G401 (cell line): ENCODE results near the gene ARHGAP9. TPM values are rescaled to one million over a fixed set of nuclear protein-coding genes. Genes with fewer than 3 reads are reported as not detected.
"Not testable (repeated sequence)": the region's sequence is repeated elsewhere in the genome, so short reads cannot be mapped to it uniquely, and the experiment has no call there.

Experiments used
- DNase-seq: peaks from one replicate; pipeline ENCODE4 v3.0.0-alpha.2; 2015; ENCODE audit warnings: low spot score
- in situ Hi-C: cut with HindIII; loops from 2 replicates; pipeline ENCODE4 v1.10.0; 2016; ENCODE audit warnings: low sequenced_read_pairs, mixed read lengths
- total RNA-seq: library from RNA; depleted of rRNA; stranded (reverse); fragments of >200 nt; shearing (Covaris generic); gene quantifications from 2 replicates; pipeline ENCODE4 v1.2.3, GENCODE V29; 2014

Gene ARHGAP9
- total RNA-seq, 1 experiment from 2014 or later, result not detected

DNA sequence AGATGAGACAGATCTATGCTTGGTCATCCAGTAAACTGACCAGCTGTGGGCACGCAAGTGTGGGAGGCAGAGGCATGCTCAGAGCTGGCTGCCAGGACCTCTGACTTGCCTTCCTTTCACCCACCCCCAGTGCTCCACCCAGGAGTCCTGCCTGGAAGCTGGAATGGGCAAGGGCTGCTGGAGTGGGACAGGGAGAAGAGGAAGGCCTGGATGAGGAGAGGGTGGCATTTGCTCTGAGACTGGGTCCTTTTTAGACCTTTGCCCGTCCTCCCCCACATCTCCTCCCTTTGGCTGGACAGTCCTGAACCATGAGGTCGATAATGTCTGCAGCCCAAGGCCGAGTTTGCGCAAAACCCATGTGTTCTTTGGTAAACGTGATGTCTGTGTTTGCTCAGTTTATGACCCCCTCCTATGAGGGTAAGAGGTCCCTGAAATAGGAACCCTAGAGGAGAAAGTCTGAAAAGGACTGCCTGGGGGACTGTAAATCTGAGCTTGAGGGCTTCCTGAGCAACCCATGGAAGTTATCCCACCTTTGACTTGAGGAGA lies 28.4 kb downstream of the ARHGAP9 start:
- no peak for DNase-seq
- in situ Hi-C loops, result no loop called here

DNA sequence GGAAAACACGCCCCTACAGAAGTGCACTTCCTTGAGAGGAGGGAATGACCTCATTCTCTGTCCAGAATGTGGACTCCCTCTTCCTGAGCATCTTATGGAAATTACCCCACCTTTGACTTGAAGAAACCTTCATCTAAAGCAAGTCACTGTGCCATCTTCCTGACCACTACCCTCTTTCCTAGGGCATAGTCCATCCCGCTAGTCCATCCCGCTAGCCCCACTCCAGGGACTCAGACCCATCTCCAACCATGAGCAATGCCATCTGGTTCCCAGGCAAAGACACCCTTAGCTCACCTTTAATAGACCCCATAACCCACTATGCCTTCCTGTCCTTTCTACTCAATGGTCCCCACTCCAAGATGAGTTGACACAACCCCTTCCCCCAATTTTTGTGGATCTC lies 29.6 kb downstream of the ARHGAP9 start:
- in situ Hi-C loops, result no loop called here

DNA sequence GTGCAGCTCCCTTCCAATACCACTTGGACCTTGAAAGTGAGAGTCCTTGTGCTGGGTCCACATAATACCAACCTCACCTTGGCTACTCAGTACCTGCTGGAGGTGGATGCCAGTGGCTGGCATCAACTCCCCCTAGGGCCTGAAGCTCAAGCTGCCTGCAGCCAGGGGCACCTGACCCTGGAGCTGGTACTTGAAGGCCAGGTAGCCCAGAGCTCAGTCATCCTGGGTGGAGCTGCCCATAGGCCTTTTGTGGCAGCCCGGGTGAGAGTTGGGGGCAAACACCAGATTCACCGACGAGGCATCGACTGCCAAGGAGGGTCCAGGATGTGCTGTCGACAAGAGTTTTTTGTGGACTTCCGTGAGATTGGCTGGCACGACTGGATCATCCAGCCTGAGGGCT lies 30.3 kb downstream of the ARHGAP9 start:
- DNase-seq, result no peak
- in situ Hi-C loops, result no loop called here

More for the DNA sequence above, 29.6 kb downstream of the ARHGAP9 start:
- no peak for DNase-seq

DNA sequence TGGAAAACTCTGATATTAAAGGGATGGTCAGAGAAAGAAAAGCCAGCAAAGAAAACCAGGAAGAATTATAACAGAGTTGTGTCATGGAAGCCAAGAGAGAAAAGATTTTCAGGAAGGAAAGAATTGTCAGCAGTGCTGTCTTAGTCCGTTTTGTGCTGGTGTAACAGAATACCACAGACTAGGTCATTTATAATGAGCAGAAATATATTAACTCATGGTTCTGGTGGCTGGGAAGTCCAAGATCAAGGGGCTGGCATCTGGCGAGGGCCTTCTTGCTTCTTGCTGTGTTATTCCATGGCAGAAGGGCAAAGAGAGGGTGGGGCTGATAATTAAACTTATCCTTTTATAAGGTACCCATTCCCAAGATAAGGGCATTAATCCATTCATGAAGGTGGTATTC lies 31.0 kb downstream of the ARHGAP9 start:
- in situ Hi-C loops, result no loop called here
- DNase-seq, result no peak

DNA sequence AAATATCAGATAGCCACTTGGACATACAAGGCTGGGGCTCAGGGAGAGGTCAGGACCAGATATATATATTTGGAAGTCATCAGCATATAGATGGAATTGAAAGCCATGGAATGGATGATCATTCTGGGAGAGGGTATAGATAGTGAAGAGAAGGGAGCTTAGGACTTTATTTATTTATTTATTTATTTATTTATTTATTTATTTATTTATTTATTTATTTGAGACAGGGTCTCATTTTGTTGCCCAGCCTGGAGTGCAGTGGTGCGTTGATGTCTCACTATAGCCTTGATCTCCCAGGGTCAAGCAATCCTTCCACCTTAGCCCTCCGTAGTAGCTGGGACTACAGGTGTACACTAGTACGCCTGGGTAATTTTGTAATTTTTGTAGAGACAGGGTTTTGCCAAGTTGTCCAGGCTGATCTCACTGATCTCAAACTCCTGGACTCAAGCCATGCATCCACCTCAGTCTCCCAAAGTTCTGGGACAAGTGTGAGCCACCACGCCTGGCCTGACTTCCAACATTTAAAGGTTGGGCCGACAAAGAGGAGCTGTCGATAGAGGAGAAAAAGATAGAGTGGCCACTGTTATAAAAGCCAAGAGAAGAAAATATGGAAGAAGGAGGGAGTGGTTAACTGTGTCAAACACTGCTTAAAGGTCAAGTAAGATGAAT lies 33.2 kb downstream of the ARHGAP9 start:
- in situ Hi-C loops, result no loop called here
- DNase-seq, result no peak

DNA sequence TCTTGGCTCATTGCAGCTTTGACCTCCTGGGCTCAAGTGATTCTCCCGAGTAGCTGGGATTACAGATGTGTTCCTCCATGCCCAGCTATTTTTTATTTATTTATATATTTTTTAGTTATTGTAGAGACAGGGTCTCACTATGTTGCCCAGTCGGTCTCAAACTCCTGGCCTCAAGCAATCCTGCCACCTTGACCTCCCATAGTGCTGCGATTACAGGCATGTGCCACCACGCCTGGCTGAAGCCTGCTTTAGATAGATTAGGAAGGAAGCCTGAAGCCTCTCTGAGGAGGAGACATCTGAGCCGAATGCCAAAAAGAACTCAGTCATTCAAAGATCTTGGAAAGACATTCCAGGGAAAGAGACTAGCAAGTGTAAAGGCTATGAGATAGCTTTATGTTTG lies 34.9 kb downstream of the ARHGAP9 start:
- DNase-seq, result no peak
- in situ Hi-C loops, result no loop called here

DNA sequence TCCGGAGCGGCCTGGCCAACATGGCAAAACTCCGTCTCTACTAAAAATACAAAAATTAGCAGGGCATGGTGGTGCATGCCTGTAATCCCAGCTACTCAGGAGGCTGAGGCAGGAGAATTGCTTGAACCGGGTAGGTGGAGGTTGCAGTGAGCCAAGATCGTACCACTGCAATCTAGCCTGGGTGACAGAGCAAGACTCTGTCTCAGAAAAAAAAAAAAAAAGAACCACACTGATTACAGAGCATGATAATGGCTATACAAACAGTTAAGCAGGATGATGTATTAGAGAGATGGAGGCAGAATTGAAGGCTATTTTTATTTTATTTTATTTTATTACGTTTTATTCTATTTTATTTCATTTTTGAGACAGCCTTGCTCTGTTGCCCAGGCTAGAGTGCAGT lies 35.3 kb downstream of the ARHGAP9 start:
- DNase-seq, in situ Hi-C loops: not testable (repeated sequence)

DNA sequence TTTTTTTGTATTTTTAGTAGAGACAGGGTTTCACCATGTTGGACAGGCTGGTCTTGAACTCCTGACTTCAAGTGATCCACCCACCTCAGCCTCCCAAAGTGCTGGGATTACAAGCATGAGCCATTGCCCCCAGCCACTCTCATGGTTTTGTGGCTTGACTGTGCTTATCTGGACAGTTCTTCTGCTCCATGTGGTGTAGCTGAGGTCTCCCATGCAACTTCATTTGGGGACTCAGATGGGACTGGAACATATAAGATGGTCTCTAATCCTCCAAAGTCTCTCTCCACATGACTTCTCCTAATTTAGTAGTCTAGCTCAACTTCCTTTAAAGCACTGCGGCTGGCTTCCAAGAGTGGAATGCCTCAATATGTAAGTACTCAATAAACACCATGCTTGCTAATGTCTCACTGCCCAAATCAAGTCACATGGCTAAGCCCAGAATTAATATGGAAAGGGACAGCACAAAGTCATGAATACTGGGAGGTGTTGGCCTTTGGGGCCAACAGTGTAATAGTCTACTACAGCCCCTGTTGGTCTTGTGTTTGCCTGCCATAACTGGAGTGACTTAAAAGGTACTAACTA lies 37.7 kb downstream of the ARHGAP9 start:
- no peak for DNase-seq
- in situ Hi-C loops, result no loop called here

DNA sequence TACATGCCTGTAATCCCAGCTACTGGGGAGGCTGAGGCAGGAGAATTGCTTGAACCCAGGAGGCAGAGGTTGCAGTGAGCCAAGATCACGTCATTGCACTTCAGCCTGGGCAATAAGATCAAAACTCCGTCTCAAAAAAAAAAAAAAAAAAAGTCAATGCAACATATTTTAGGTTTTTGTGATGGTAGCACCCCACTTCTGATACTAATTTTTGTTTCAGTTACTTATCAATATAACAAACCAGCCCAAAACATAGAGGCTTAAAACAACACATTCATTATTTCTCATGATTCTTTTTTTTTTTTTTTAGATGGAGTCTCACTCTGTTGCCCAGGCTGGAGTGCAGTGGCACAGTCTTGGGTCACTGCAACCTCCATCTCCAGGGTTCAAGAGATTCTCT lies 38.3 kb downstream of the ARHGAP9 start:
- DNase-seq, in situ Hi-C loops: not testable (repeated sequence)

DNA sequence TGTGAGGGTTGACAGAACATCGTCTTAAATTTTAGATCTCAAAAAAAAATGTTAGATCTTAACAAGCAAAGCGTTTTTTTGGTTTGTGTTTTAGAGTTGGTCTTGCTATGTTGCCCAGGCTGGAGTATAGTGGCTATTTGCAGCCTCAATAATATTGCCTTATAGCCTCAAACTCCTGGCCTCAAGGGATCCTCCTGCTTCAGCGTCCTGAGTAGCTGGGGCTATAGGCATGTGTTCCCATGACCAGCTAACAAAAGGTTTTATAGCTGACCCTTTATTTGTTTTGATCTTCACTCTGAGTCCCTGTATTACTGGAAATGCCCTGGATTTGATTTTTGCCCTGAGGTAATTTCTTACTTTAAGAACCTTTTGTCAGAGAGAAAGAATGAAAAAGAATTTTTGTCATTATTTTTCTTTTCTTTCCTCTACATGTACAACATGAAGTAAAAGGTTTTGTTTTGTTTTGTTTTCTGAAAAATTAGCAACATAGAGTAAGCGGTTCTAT lies 39.9 kb downstream of the ARHGAP9 start:
- DNase-seq, result no peak
- in situ Hi-C loops, result no loop called here

DNA sequence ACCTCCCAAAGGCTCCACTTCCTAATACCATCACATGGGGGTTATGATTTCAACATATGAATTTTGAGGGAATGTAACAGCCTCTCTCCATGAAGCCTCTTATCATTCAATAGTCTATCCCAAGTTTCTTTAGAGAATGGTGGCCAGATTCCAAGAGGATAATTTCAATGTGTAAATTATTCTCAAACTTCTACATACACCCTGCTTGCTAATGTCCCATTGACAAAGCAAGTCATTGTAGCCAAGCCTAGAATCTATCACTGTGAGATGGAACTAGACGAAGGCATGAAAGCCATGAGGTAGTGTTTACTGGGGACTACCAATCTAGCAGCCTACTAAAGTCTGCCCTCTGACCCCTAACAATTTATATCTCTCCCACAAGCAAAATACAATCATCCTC lies 41.3 kb downstream of the ARHGAP9 start:
- in situ Hi-C loops, result no loop called here
- DNase-seq, result no peak

DNA sequence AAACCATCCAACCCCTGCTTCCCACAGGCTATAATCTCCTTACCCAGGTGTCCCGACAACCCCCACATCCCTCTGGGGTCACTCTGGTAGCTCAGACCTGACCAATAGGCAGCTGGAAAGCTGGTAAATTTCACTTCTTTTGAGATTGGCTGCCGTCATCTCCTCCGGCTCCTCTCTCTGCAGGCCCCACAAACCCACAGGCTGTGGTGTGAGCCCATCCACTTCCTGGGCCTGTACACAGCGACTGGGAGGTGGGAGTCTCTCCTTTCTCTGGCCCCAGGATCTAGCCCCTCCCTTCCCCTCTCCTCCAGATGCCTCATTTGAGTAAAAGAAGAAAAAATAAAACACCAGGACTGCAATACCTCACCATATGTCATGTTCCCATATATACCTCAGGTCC lies 44.4 kb downstream of the ARHGAP9 start:
- in situ Hi-C loops, result no loop called here
- no peak for DNase-seq

DNA sequence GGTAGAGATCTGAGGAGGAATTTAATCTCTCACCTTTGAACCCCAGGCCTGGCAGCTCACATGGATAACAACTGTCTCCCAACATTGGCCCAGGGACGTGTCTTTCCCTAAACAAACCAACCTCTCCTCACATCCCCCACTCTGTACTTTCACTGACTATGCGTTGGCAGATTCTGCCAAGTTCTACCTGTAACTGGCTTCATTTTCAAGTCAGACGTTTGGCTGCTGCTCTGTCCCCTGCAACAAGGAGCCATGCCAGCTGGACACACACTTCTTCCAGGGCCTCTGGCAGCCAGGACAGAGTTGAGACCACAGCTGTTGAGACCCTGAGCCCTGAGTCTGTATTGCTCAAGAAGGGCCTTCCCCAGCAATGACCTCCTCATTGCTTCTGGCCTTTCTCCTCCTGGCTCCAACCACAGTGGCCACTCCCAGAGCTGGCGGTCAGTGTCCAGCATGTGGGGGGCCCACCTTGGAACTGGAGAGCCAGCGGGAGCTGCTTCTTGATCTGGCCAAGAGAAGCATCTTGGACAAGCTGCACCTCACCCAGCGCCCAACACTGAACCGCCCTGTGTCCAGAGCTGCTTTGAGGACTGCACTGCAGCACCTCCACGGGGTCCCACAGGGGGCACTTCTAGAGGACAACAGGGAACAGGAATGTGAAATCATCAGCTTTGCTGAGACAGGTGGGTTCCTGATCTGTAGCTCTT lies 45.0 kb downstream of the ARHGAP9 start, which contains the start of gene INHBC:
TSS of gene INHBC (plus strand) at position 268 of the 707 bp plus-strand sequence. CDS start at position 371, 103 bp downstream.
- in situ Hi-C loops, result no loop called here
- no peak for DNase-seq

DNA sequence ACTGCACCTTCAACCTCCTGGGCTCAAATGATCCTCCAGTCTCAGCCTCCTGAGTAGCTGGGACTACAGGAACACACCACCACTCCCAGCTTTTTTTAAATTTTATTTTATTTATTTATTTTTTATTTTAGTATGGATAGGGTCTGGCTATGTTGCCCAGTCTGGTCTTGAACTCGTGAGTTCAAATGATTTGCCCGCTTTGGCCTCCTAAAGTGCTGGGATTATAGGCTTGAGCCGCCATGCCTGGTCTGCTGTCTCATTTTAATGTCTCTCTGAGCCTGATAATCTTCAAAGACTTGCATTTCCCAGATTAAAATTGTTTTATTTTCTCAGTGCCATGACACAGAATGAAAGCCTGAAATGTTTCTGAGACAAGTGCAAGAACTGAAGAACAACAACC lies 46.3 kb downstream of the ARHGAP9 start:
- in situ Hi-C loops, result no loop called here
- DNase-seq, result no peak

DNA sequence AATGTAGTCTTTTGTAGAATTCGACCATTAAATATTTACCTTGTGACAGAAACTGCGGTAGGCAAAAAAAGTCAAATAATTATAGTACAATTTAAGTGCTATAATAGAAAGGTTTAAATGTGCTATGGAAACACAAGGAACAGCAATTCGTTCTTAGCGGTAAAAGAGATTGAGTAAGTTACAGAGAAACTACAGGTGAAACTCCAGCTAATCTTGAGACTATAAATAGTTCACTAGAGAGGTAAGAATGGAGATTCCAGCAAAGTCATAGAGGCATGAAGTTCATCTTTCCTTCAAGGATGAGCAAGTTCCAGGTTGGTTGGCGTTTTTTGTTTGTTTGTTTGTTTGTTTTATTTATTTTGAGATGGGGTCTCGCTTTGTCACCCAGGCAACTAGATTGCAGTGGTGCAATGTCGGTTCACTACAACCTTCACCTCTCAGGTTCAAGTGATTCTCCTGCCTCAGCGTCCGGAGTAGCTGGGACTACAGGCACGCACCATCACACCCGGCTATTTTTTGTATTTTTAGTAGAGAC lies 47.9 kb downstream of the ARHGAP9 start:
- no peak for DNase-seq
- in situ Hi-C loops, result no loop called here

DNA sequence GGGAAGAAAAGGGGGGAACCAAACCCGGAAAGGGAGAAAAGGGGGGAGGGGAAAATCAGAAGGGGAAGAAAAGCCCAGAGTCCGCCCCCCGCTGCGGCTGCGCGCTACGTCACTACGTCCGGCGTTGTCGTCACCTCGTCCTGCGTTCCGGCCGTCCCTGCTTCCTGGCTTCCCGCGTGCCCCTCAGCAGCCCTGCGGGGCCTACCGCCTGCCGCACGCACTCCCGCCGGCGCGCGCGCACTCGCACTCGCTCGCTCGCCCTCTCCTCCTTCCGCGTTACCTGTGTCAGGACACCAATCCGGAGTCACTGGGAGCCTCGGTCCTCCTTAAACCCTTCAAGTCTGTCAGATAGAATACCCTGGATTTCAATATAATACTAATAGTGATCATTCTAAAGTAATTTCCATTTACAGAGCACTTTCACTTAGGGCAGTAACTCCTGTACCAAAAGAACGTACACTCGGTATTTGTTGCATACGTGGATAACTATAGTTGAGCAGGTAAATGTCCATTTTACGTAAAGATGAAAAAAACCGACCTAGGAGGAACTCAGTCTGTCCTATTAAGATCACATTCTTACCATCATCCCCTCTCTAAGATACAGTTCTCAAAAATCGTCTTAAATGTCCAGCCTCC lies 48.6 kb downstream of the ARHGAP9 start, which contains the start of gene R3HDM2:
TSS of gene R3HDM2 (minus strand) at position 113 of the 636 bp plus-strand sequence. CDS start 120,615 bp downstream, outside the sequence.
- peak; percentile 94 for DNase-seq
- in situ Hi-C loops, result no loop called here

DNA sequence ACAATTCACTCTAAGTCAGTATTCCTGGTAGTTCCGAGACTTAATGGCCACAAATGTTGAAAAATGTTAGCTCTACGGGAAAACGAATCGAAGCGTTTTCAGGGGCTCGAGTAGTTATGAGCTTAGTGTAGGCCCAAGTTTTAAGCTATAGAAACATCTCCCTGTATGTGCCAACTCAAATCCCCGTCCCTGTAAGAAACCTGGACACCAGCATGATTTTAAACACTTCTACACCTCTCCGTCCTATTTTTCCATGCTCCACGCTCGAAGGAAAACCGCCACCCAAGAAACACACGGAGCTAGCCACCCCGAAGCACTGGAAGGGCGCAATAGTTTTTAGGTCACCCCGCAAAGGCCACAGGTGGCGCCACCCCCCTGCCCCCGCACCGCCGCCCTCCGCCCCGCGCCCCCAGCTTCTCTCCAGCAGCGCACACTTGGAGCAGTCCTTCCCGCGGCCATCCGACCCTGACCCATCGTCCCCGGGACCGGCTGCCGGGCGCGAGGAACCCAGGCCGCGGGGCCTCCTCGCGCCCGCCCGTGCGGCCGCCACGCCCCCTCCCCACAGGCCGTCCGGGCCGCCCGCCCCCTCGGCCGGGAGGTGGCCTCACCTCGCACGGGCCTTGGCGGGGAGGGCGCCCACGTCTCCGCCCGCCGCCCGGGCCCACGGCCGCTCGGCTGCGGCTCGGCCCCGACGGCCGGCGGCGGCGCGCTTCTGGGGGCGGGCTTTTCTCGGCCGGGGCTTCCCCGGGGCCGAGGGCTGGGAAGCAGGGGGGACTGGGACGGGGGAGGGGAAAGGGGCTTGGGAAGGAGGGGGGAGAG lies 49.3 kb downstream of the ARHGAP9 start:
- in situ Hi-C loops, result no loop called here
- peak; percentile 33 for DNase-seq

DNA sequence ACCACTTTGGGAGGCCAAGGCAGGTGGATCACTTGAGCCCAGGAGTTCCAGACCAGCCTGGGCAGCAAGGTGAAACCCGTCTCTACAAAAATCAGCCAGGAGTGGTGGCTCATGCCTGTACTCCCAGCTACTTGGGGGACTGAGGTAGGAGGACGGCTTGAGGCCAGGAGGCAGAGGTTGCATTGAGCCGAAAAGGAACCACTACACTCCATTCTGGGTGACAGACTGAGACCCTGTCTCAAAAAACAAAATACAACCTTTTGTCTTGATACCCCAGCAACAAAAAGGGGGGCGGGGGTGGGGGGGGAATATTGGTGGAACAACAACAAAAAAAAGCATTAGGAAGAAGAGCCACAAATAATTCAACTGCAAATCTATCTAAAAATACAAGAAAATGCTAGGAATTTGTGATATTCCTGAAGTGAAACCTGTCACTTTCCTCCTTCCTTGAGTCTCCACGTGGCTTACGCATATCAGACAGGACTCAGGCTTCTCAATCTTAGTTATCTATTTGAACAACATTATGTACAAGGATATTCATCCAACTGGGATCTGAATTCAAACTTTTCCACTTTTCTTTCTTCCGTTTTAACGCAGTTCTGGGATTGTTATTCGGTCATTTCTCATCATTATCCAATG lies 50.1 kb downstream of the ARHGAP9 start:
- DNase-seq, result peak; percentile 17
- in situ Hi-C loops, result no loop called here
